Endodermal cell (in vitro differentiated cells): Measurements from ENCODE around the gene PSG2. TPM values are rescaled to one million over a fixed set of nuclear protein-coding genes. Genes with fewer than 3 reads are reported as not detected.
"Not testable (repeated sequence)": the region's sequence is repeated elsewhere in the genome, so short reads cannot be mapped to it uniquely, and the experiment has no call there.

ENCODE experiments used
- DNase-seq: peaks from one replicate; pipeline ENCODE4 v3.0.0-alpha.2; 2017
- H3K27ac ChIP-seq: 2 replicates; pipeline ENCODE4 v1.5.1; 2013; ENCODE audit warnings: mild to moderate bottlenecking, low read depth, low read length, moderate library complexity
- H3K27me3 ChIP-seq: 2 replicates; pipeline ENCODE4 v1.6.1; 2013; ENCODE audit warnings: mild to moderate bottlenecking, low read length, moderate library complexity; ENCODE audit not compliant: insufficient read depth, control insufficient read depth, poor library complexity, severe bottlenecking
- H3K36me3 ChIP-seq: 2 replicates; pipeline ENCODE4 v1.7.0; 2013; ENCODE audit warnings: mild to moderate bottlenecking, low read length, moderate library complexity; ENCODE audit not compliant: control insufficient read depth, insufficient read depth
- H3K4me1 ChIP-seq: one replicate; pipeline ENCODE4 v1.7.0; 2013; ENCODE audit warnings: low read length; ENCODE audit not compliant: control insufficient read depth, insufficient read depth
- H3K4me3 ChIP-seq: 2 replicates; pipeline ENCODE4 v1.5.1; 2013; ENCODE audit warnings: mild to moderate bottlenecking, low read length, moderate library complexity
- H3K9ac ChIP-seq: 2 replicates; pipeline ENCODE4 v1.6.1; 2013; ENCODE audit warnings: mild to moderate bottlenecking, low read length, moderate library complexity; ENCODE audit not compliant: poor library complexity, severe bottlenecking; ENCODE audit errors: extremely low read depth
- H3K9me3 ChIP-seq: 2 replicates; pipeline ENCODE4 v1.6.1; 2013; ENCODE audit warnings: mild to moderate bottlenecking, low read length, moderate library complexity; ENCODE audit not compliant: control insufficient read depth
- H3K27ac Mint-ChIP-seq: 2 replicates; pipeline ENCODE4 v1.8.0; 2020; ENCODE audit warnings: mixed read lengths
- H3K27me3 Mint-ChIP-seq: 2 replicates; pipeline ENCODE4 v1.8.0; 2021; ENCODE audit warnings: mild to moderate bottlenecking, mixed read lengths; ENCODE audit not compliant: insufficient read depth
- H3K36me3 Mint-ChIP-seq: 2 replicates; pipeline ENCODE4 v1.8.0; 2020; ENCODE audit warnings: low read depth, mixed read lengths
- H3K4me1 Mint-ChIP-seq: 2 replicates; pipeline ENCODE4 v1.8.0; 2020; ENCODE audit warnings: mixed read lengths
- H3K4me3 Mint-ChIP-seq: 2 replicates; pipeline ENCODE4 v1.8.0; 2020; ENCODE audit warnings: mild to moderate bottlenecking, moderate library complexity, mixed read lengths
- H3K9me3 Mint-ChIP-seq: 2 replicates; pipeline ENCODE4 v1.8.0; 2020; ENCODE audit warnings: mild to moderate bottlenecking, mixed read lengths
- WGBS, 2 experiments: methylation state at CpG; one replicate each; pipeline versions ENCODE4 v1.1.5 to v1.1.7; 2013; ENCODE audit warnings: missing lambda C conversion rate in 2 of 2, mixed read lengths in 1 of 2; ENCODE audit not compliant: insufficient coverage in 1 of 2, insufficient read length in 1 of 2; 5-methylcytosine and 5-hydroxymethylcytosine counted together
- total RNA-seq, 2 donors: library from RNA; stranded (reverse); fragmentation: NEBNext Ultra II Directional in 1 of 2; extraction: Animal tissue kit (Norgen Biotek cat#: 25700) in 1 of 2; gene quantifications; 2 replicates in 1 of 2; 3 replicates in 1 of 2; pipeline ENCODE4 v1.2.1, GENCODE V29; 2021

PSG2 gene
- total RNA-seq, 2 donors from 2014 or later, result not detected

GRCh38 chr19:43060254-43060653 is 22.2 kb downstream of the PSG2 start:
- H3K27ac Mint-ChIP-seq, H3K4me3 ChIP-seq, H3K4me1 Mint-ChIP-seq, DNase-seq, H3K36me3 Mint-ChIP-seq, H3K27me3 ChIP-seq, H3K9ac ChIP-seq, H3K27ac ChIP-seq, H3K36me3 ChIP-seq, H3K27me3 Mint-ChIP-seq, H3K9me3 ChIP-seq, H3K4me3 Mint-ChIP-seq, H3K4me1 ChIP-seq: not testable (repeated sequence)
- 75 to 77% methylated on average over 3 of the region's 3 CpGs for WGBS, 2 experiments
- H3K9me3 Mint-ChIP-seq, result peaks cover 89% of the 10 kb centered on the region

- not testable (repeated sequence) for H3K36me3 Mint-ChIP-seq, H3K27me3 Mint-ChIP-seq, H3K9ac ChIP-seq, H3K27ac ChIP-seq, H3K27me3 ChIP-seq, H3K36me3 ChIP-seq, H3K4me3 ChIP-seq, H3K4me1 ChIP-seq, H3K27ac Mint-ChIP-seq, DNase-seq, H3K4me1 Mint-ChIP-seq, H3K4me3 Mint-ChIP-seq
- peaks cover 95% of the 10 kb centered on the region for H3K9me3 Mint-ChIP-seq
- WGBS, 2 experiments, result 80% methylated on average over 2 of the region's 2 CpGs; no CpG with 5 or more reads in 1 of the 2 experiments
- H3K9me3 ChIP-seq, result peaks cover 10% of the 10 kb centered on the region
Observed at GRCh38 chr19:43059482-43059881, 23.0 kb downstream of the PSG2 start.

- not testable (repeated sequence) for H3K4me1 ChIP-seq, H3K4me1 Mint-ChIP-seq, H3K4me3 ChIP-seq, DNase-seq, H3K4me3 Mint-ChIP-seq, H3K27me3 Mint-ChIP-seq, H3K27ac Mint-ChIP-seq, H3K27me3 ChIP-seq, H3K36me3 Mint-ChIP-seq, H3K27ac ChIP-seq, H3K9ac ChIP-seq, H3K36me3 ChIP-seq
- H3K9me3 ChIP-seq, result peaks cover 10% of the 10 kb centered on the region
- H3K9me3 Mint-ChIP-seq, result peaks cover 93% of the 10 kb centered on the region
- no CpG with 5 or more reads among the region's 2 CpGs for WGBS, 2 experiments
Observed at GRCh38 chr19:43058440-43058839, 24.1 kb downstream of the PSG2 start.

GRCh38 chr19:43047966-43048365 is 34.5 kb downstream of the PSG2 start:
- H3K27ac ChIP-seq, H3K27me3 Mint-ChIP-seq, H3K4me1 Mint-ChIP-seq, H3K4me1 ChIP-seq, H3K27me3 ChIP-seq, H3K4me3 ChIP-seq, H3K9me3 ChIP-seq, H3K27ac Mint-ChIP-seq, H3K9ac ChIP-seq, H3K36me3 ChIP-seq, H3K4me3 Mint-ChIP-seq, DNase-seq, H3K36me3 Mint-ChIP-seq: not testable (repeated sequence)
- peaks cover 58% of the 10 kb centered on the region for H3K9me3 Mint-ChIP-seq
- 71 to 91% methylated on average over 3 of the region's 3 CpGs for WGBS, 2 experiments

- H3K4me1 Mint-ChIP-seq, DNase-seq, H3K9me3 ChIP-seq, H3K4me1 ChIP-seq, H3K27ac Mint-ChIP-seq, H3K4me3 ChIP-seq, H3K27me3 ChIP-seq, H3K36me3 Mint-ChIP-seq, H3K4me3 Mint-ChIP-seq, H3K36me3 ChIP-seq, H3K9ac ChIP-seq, H3K27ac ChIP-seq, H3K27me3 Mint-ChIP-seq: not testable (repeated sequence)
- H3K9me3 Mint-ChIP-seq, result peaks cover 68% of the 10 kb centered on the region
- WGBS, 2 experiments, result 70% methylated on average over 2 of the region's 2 CpGs; no CpG with 5 or more reads in 1 of the 2 experiments
Observed at GRCh38 chr19:43046578-43046977, 35.9 kb downstream of the PSG2 start.

GRCh38 chr19:43043492-43044180 is 38.9 kb downstream of the PSG2 start:
- not testable (repeated sequence) for H3K4me3 Mint-ChIP-seq, H3K9me3 ChIP-seq, H3K36me3 ChIP-seq, H3K4me1 ChIP-seq, H3K27ac Mint-ChIP-seq, H3K36me3 Mint-ChIP-seq, H3K9ac ChIP-seq, H3K4me3 ChIP-seq, H3K27me3 Mint-ChIP-seq, DNase-seq, H3K27me3 ChIP-seq, H3K27ac ChIP-seq, H3K4me1 Mint-ChIP-seq
- H3K9me3 Mint-ChIP-seq, result peaks cover 74% of the 10 kb centered on the region
- WGBS, 2 experiments, result 84 to 100% methylated on average over 1 of the region's 1 CpG

- not testable (repeated sequence) for H3K36me3 Mint-ChIP-seq, H3K4me3 Mint-ChIP-seq, H3K27me3 Mint-ChIP-seq, H3K27me3 ChIP-seq, H3K36me3 ChIP-seq, H3K27ac ChIP-seq, DNase-seq, H3K4me1 Mint-ChIP-seq, H3K27ac Mint-ChIP-seq, H3K4me1 ChIP-seq, H3K9ac ChIP-seq, H3K9me3 ChIP-seq, H3K4me3 ChIP-seq
- peaks cover 96% of the 10 kb centered on the region for H3K9me3 Mint-ChIP-seq
- 47% methylated on average over 2 of the region's 2 CpGs; no CpG with 5 or more reads in 1 of the 2 experiments for WGBS, 2 experiments
Observed at GRCh38 chr19:43031645-43032044, 50.9 kb downstream of the PSG2 start.
